ENCODE measurements around the gene BRD3OS. TPM values are rescaled to one million over a fixed set of nuclear protein-coding genes. Genes with fewer than 3 reads are reported as not detected.

The BRD3OS gene
- total and polyA plus RNA-seq, 2 donors (not counting 1 experiment from before 2014, with no cell fraction given): 12.0 to 25.3 TPM

DNA sequence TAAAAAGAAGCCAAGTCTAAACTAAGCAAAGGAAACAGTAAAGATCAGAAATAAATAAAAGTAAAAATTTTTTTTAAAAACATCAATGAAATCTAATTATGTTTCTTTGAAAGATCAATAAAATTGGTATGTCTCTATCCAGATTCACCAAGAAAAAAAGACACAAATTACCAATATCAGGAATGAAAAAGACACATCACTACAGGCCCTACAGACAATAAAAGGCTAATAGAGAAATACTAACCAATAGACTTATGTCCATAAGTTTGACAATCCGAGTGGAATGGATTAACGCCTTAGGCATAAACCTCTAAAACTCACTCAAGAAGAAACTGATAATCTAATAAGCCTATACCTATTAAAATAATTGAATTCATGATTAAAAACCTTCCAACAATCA, 12.4 kb downstream of the BRD3OS start:
- CTCF ChIA-PET: no interaction called here
- intact Hi-C loops (cut with micrococcal nuclease): no loop called here
- no peaks in the 10 kb centered on the region for H4K20me1 ChIP-seq (ENCODE audit: control insufficient read depth, insufficient read depth, low read length, poor library complexity, severe bottlenecking)
- no peak overlapping the region for H3K4me2 ChIP-seq (replicated peaks; ENCODE audit: low read depth, low read length, poor library complexity, severe bottlenecking)
- H3K4me1 ChIP-seq (ENCODE audit: control insufficient read depth in 2 of 2, insufficient read depth in 2 of 2, low read length in 2 of 2): no peaks in the 10 kb centered on the region
- ATAC-seq (ENCODE audit: low read depth) (no peak), DNase-seq (no peak)
- no peaks in the 10 kb centered on the region for H3K27me3 ChIP-seq (replicated peaks in 1 of 4; ENCODE audit: control extremely low read depth in 1 of 4, control insufficient read depth in 3 of 4, insufficient read depth in 4 of 4, low read length in 3 of 4)
- peaks cover 1 to 25% (median 10%) of the 10 kb centered on the region in 3 donors for H3K9me3 ChIP-seq (ENCODE audit: control extremely low read depth in 1 of 3, control insufficient read depth in 2 of 3, insufficient read depth in 1 of 3, low read length in 2 of 3)
- peaks cover 0 to 64% of the 10 kb centered on the region in 2 experiments for H3K36me3 ChIP-seq (replicated peaks in 1 of 2; ENCODE audit: control extremely low read depth in 1 of 2, control insufficient read depth in 1 of 2, extremely low read depth in 1 of 2, insufficient read depth in 2 of 2, low read length in 1 of 2)
- no peaks in the 10 kb centered on the region for H3K9me3 Mint-ChIP-seq (ENCODE audit: insufficient read depth)
- H3K27ac Mint-ChIP-seq: no peak overlapping the region
- TF ChIP-seq, protein P1, sequence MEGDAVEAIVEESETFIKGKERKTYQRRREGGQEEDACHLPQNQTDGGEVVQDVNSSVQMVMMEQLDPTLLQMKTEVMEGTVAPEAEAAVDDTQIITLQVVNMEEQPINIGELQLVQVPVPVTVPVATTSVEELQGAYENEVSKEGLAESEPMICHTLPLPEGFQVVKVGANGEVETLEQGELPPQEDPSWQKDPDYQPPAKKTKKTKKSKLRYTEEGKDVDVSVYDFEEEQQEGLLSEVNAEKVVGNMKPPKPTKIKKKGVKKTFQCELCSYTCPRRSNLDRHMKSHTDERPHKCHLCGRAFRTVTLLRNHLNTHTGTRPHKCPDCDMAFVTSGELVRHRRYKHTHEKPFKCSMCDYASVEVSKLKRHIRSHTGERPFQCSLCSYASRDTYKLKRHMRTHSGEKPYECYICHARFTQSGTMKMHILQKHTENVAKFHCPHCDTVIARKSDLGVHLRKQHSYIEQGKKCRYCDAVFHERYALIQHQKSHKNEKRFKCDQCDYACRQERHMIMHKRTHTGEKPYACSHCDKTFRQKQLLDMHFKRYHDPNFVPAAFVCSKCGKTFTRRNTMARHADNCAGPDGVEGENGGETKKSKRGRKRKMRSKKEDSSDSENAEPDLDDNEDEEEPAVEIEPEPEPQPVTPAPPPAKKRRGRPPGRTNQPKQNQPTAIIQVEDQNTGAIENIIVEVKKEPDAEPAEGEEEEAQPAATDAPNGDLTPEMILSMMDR (IDR thresholded peaks at IDR 0.05): no peak
- TF ChIP-seq EZH2 (IDR thresholded peaks at IDR 0.05; ENCODE audit: borderline replicate concordance, insufficient read depth, low read depth, low read length, poor library complexity, severe bottlenecking): no peak
- no peak overlapping the region for H3K27ac ChIP-seq (ENCODE audit: low read length in 2 of 2)
- whole genome bisulfite sequencing (ENCODE audit: insufficient coverage): no CpG with 5 or more reads among the region's 2 CpGs
- no peak overlapping the region for H2AFZ ChIP-seq (ENCODE audit: insufficient read depth, low read depth, low read length, poor library complexity, severe bottlenecking)
- no peak overlapping the region for H3K9ac ChIP-seq (ENCODE audit: low read length)
- H3K4me3 Mint-ChIP-seq: no peak overlapping the region
- POLR2A ChIA-PET: no interaction called here
- H3K4me1 Mint-ChIP-seq: no peaks in the 10 kb centered on the region
- H3K4me3 ChIP-seq (ENCODE audit: control extremely low read depth in 1 of 5, extremely low read depth in 1 of 5, insufficient read depth in 1 of 5, low read depth in 2 of 5, low read length in 4 of 5): no peak overlapping the region
- no peaks in the 10 kb centered on the region for H3K27me3 Mint-ChIP-seq
- no peaks in the 10 kb centered on the region for H3K79me2 ChIP-seq (ENCODE audit: control insufficient read depth, insufficient read depth, low read length)

- Histone ChIP-seq H3K9me3 (ENCODE audit: control extremely low read depth in 1 of 3, control insufficient read depth in 2 of 3, insufficient read depth in 1 of 3, low read length in 2 of 3) (peaks cover 1 to 23% (median 10%) of the 10 kb centered on the region in 3 donors), H3K4me1 (ENCODE audit: control insufficient read depth in 2 of 2, insufficient read depth in 2 of 2, low read length in 2 of 2) (no peaks in the 10 kb centered on the region), H3K4me2 (replicated peaks; ENCODE audit: low read depth, low read length, poor library complexity, severe bottlenecking) (no peak overlapping the region), H3K9ac (ENCODE audit: low read length) (no peak overlapping the region), H2AFZ (ENCODE audit: insufficient read depth, low read depth, low read length, poor library complexity, severe bottlenecking) (no peak overlapping the region), H3K36me3 (replicated peaks in 1 of 2; ENCODE audit: control extremely low read depth in 1 of 2, control insufficient read depth in 1 of 2, extremely low read depth in 1 of 2, insufficient read depth in 2 of 2, low read length in 1 of 2) (peaks cover 0 to 57% of the 10 kb centered on the region in 2 experiments), H3K4me3 (ENCODE audit: control extremely low read depth in 1 of 5, extremely low read depth in 1 of 5, insufficient read depth in 1 of 5, low read depth in 2 of 5, low read length in 4 of 5) (no peak overlapping the region), H3K27me3 (replicated peaks in 1 of 4; ENCODE audit: control extremely low read depth in 1 of 4, control insufficient read depth in 3 of 4, insufficient read depth in 4 of 4, low read length in 3 of 4) (no peaks in the 10 kb centered on the region), H4K20me1 (ENCODE audit: control insufficient read depth, insufficient read depth, low read length, poor library complexity, severe bottlenecking) (peaks cover under 1% of the 10 kb centered on the region), H3K79me2 (ENCODE audit: control insufficient read depth, insufficient read depth, low read length) (no peaks in the 10 kb centered on the region), H3K27ac (ENCODE audit: low read length in 2 of 2) (no peak overlapping the region)
- ATAC-seq (ENCODE audit: low read depth) (no peak), DNase-seq (no peak)
- ChIA-PET CTCF (no interaction called here), POLR2A (no interaction called here)
- Mint-ChIP-seq H3K27ac (no peak overlapping the region), H3K9me3 (ENCODE audit: insufficient read depth) (no peaks in the 10 kb centered on the region), H3K4me3 (no peak overlapping the region), H3K4me1 (no peaks in the 10 kb centered on the region), H3K27me3 (no peaks in the 10 kb centered on the region)
- no peak for TF ChIP-seq EZH2 (IDR thresholded peaks at IDR 0.05; ENCODE audit: borderline replicate concordance, insufficient read depth, low read depth, low read length, poor library complexity, severe bottlenecking)
- TF ChIP-seq, protein P1 (IDR thresholded peaks at IDR 0.05): no peak
- WGBS (ENCODE audit: insufficient coverage): 97% methylated on average over 20 of the region's 20 CpGs
- intact Hi-C loops (cut with micrococcal nuclease): no loop called here
Measured at GRCh38 chr9:134039386-134040175, 14.3 kb downstream of the BRD3OS start.
